ENCODE data around the gene TPT1.

- TF ChIP-seq CTCF (IDR thresholded peaks at IDR 0.05) (no peak), POLR2A (IDR thresholded peaks at IDR 0.05) (no peak)
These were observed 45.4 kb downstream of the TPT1 start for GRCh38 chr13:45295536-45295935.
